ENCODE measurements around the gene ENHO. TPM values are rescaled to one million over a fixed set of nuclear protein-coding genes. Genes with fewer than 3 reads are reported as not detected.

Gene ENHO
- total and polyA plus RNA-seq, 2 of the 8 experiments (the other 6 are each of a cell fraction or from before 2014, with no cell fraction given) = 12.2 to 49.4 TPM

DNA sequence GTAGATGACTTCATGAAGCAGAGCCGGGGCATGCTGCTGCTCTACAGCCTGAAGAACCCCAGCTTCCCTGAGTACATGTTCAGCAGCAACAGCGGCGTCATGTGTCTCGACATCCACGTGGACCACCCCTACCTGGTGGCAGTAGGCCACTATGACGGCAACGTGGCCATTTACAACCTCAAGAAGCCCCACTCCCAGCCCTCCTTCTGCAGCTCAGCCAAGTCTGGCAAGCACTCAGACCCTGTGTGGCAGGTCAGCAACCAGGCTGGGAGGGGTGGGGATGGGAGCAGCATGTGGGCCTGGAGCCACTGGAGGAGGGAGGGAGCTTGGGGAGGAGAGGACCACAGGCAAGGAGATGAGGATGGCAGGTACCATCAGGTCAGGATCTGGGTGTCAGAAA is 16.2 kb downstream of the ENHO start (continued):
- TF ChIP-seq EP300 (IDR thresholded peaks at IDR 0.05; ENCODE audit: borderline replicate concordance in 1 of 2, low read depth in 2 of 2, low read length in 2 of 2) (no peak), RFX5 (IDR thresholded peaks at IDR 0.05; ENCODE audit: borderline replicate concordance, low read depth, low read length) (no peak), TAF7 (optimal IDR thresholded peaks at IDR 0.05; ENCODE audit: borderline replicate concordance, low read depth, low read length) (no peak), MAFK (IDR thresholded peaks at IDR 0.05; ENCODE audit: low read depth, low read length) (no peak)
